ENCODE data around the gene SPOCK1.

DNA sequence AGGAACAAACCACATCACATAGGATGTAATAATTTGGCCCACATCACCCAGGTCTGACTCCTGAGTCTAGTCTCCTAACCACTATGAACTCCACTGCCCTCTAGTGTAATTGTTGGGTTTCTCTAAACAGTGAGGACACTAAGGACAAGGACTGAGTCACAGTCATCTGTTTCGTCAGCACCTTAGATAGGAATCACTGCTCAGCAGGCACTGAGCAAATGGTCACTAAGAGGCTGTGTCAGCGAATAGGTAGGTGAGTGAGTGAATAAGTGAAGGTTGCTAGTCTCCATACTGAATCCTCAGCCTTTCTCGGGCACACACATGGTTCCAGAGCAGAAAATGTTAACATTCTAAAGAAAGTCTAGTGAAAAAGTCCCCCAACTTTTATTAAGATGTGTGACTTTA lies 278.6 kb downstream of the SPOCK1 start:
- TF ChIP-seq, protein P1, sequence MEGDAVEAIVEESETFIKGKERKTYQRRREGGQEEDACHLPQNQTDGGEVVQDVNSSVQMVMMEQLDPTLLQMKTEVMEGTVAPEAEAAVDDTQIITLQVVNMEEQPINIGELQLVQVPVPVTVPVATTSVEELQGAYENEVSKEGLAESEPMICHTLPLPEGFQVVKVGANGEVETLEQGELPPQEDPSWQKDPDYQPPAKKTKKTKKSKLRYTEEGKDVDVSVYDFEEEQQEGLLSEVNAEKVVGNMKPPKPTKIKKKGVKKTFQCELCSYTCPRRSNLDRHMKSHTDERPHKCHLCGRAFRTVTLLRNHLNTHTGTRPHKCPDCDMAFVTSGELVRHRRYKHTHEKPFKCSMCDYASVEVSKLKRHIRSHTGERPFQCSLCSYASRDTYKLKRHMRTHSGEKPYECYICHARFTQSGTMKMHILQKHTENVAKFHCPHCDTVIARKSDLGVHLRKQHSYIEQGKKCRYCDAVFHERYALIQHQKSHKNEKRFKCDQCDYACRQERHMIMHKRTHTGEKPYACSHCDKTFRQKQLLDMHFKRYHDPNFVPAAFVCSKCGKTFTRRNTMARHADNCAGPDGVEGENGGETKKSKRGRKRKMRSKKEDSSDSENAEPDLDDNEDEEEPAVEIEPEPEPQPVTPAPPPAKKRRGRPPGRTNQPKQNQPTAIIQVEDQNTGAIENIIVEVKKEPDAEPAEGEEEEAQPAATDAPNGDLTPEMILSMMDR (IDR thresholded peaks at IDR 0.05; ENCODE audit: poor library complexity) = peak; percentile 58
- no peak for TF ChIP-seq EZH2phosphoT487 (IDR thresholded peaks at IDR 0.05; ENCODE audit: low read depth, severe bottlenecking, unreplicated experiment)

All from hepatocyte (in vitro differentiated cells).